HL-60 (cell line): ENCODE data around the gene RASAL1.

Experiments
- DNase-seq, 2 experiments: peaks; one replicate each; pipeline ENCODE4 v3.0.0-alpha.2; 2010 to 2020; ENCODE audit warnings: low read depth in 1 of 2, low spot score in 1 of 2
- H3K27ac ChIP-seq: fragments of 250-450 bp; sonication (Bioruptor Pico); replicated peaks from 2 replicates; pipeline ENCODE4 v1.5.1; 2020; ENCODE audit warnings: mild to moderate bottlenecking, moderate library complexity
- H3K27me3 ChIP-seq: fragments of 250-450 bp; sonication (Bioruptor Pico); 2 replicates; pipeline ENCODE4 v1.5.1; 2021; ENCODE audit warnings: mild to moderate bottlenecking, moderate library complexity; ENCODE audit not compliant: insufficient read depth, poor library complexity, severe bottlenecking
- H3K4me3 ChIP-seq: replicated peaks from 2 replicates; pipeline ENCODE4 v1.5.1; 2011; ENCODE audit warnings: mild to moderate bottlenecking, control low read depth, low read length; ENCODE audit not compliant: insufficient read depth
- CTCF ChIP-seq: IDR thresholded peaks from one replicate; pipeline ENCODE4 v1.5.1; 2011; ENCODE audit warnings: low read length, control low read depth, inconsistent platforms; ENCODE audit not compliant: insufficient read depth
- GABPA ChIP-seq: IDR thresholded peaks from 2 replicates; pipeline ENCODE4 v1.6.1; 2012; ENCODE audit warnings: low read depth
- POLR2AphosphoS5 ChIP-seq: IDR thresholded peaks from 2 replicates; pipeline ENCODE4 v1.6.1; 2012; ENCODE audit warnings: low read depth
- REST ChIP-seq: IDR thresholded peaks from 2 replicates; pipeline ENCODE4 v1.6.1; 2012; ENCODE audit warnings: low read depth; ENCODE audit not compliant: insufficient replicate concordance
- SPI1 ChIP-seq: IDR thresholded peaks from 2 replicates; pipeline ENCODE4 v1.6.1; 2012; ENCODE audit warnings: low read depth, mild to moderate bottlenecking, borderline replicate concordance

RASAL1 gene

GRCh38 chr12:113090740-113091139, 44.8 kb downstream of the RASAL1 start:
- no peak for DNase-seq
- peaks cover 8% of the 10 kb centered on the region for H3K27me3 ChIP-seq
- no peak overlapping the region for H3K27ac ChIP-seq
- H3K4me3 ChIP-seq: no peak overlapping the region
- TF ChIP-seq POLR2AphosphoS5 (no peak), SPI1 (no peak)

GRCh38 chr12:113089839-113090238, 45.7 kb downstream of the RASAL1 start:
- no peak for DNase-seq
- Histone ChIP-seq H3K27ac (no peak overlapping the region), H3K27me3 (peaks cover 11% of the 10 kb centered on the region), H3K4me3 (no peak overlapping the region)
- TF ChIP-seq CTCF (no peak), REST (no peak), GABPA (no peak), POLR2AphosphoS5 (no peak), SPI1 (no peak)

- H3K4me3 ChIP-seq: no peak overlapping the region
- H3K27me3 ChIP-seq: peaks cover 11% of the 10 kb centered on the region
- H3K27ac ChIP-seq: no peak overlapping the region
- no peak for DNase-seq
- TF ChIP-seq POLR2AphosphoS5 (no peak), REST (no peak), GABPA (no peak), CTCF (no peak), SPI1 (no peak)
Measured at GRCh38 chr12:113088971-113089756, 46.4 kb downstream of the RASAL1 start.

- TF ChIP-seq REST (no peak), SPI1 (no peak), GABPA (no peak), POLR2AphosphoS5 (no peak), CTCF (no peak)
- Histone ChIP-seq H3K4me3 (no peak overlapping the region), H3K27me3 (peaks cover 11% of the 10 kb centered on the region), H3K27ac (no peak overlapping the region)
- DNase-seq: no peak
Measured at GRCh38 chr12:113088037-113088436, 47.5 kb downstream of the RASAL1 start.
